Left cardiac atrium (tissue), 4 donors: ENCODE results near the gene KCNH8. TPM values are rescaled to one million over a fixed set of nuclear protein-coding genes. Genes with fewer than 3 reads are reported as not detected.
A peak's percentile ranks its signal among the peaks of the same experiment; 100 is the strongest.

Experiments
- ATAC-seq, 2 donors: fragments of 200-7000 bp; cut with Tn5 transposase; one replicate each; pipeline ENCODE4 v1.9.1; 2020; ENCODE audit warnings: mild to moderate bottlenecking in 2 of 2, moderate library complexity in 2 of 2
- DNase-seq: peaks from one replicate; pipeline ENCODE4 v3.0.0-alpha.2; 2020
- intact Hi-C, 2 donors: fragments of 100-400 bp; cut with DNase I; formaldehyde crosslinking; loops; one replicate each; pipeline versions ENCODE4 v1.14.1 to v1.15.1; 2022 to 2023
- microRNA-seq, 2 donors: library from miRNA; unstranded; fragments of <30 nt; microRNA quantifications; one replicate each; pipeline ENCODE4 v1.2.0, GENCODE V29; 2020
- total RNA-seq, 2 donors: library from RNA; stranded (reverse); fragmentation: NEBNext Ultra II Directional; extraction: Animal tissue kit (Norgen Biotek cat#: 25700); gene quantifications; one replicate each; pipeline ENCODE4 v1.2.1, GENCODE V29; 2021
- donor health status: DM: no; HTN: yes; CAD: no.
- donor health status: DM: no; HTN: yes; CAD: no; lungs with severe emphysema.
- donor health status: DM: yes; HTN: yes; CAD: no.
- donor health status: Dilated cardiomyopathy.

KCNH8 gene
- total RNA-seq, 2 donors from 2014 or later: 0.08 to 0.09 TPM

DNA sequence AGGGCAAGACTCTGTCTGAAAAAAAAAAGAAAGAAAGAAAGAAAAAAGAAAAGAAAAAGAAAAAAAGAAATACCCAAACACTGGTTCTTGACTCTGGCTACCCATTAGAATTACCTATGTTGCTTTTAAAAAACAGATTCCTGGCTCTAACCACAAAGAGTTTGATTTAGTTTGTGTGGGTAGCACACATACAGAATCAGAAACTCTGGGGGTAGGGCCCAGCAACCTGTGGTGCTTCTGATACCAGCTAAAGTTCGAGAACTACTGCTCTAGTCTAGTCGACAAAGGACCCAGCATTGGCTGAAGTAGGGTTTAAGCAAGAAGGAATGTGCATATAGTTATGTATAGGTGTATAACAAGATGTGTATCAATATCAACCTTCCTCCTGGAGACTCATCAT is 393.0 kb downstream of the KCNH8 start:
- no peak for ATAC-seq
- intact Hi-C loops: loop anchor here in 1 of 2 donors (5.0 kb wide), 1 partner anchor 194 kb away; no protein-coding TSS in a partner anchor
- DNase-seq: no peak

DNA sequence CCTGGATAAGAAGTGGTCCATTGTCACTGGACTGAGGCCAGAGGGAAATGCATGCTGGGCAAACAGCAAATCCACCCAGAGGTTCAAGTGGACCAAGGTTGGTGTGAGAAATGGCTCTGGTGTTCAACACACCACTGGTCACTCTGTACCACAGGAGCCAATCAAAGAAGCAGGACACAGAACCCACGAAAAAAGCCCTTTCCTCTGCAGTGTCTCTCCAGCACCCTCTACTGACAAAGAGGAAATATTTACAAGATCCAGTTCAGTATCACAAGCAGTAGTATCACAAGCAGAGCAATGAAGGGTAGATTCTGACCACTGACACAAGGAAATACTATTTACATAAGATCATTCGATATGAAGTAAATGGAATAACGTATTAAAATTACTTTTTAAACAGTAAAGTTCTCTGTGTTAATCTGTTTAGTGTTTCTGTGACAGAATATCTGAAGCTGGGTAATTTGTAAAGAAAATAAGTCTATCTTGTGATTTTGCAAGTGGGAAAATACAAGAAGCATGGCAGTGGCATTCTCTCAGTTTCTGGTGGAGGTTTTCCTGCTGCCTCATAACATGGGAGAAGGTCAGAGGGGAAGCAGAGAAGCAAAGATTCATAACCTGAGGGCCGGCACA is 395.0 kb downstream of the KCNH8 start:
- intact Hi-C loops: loop anchor here in 1 of 2 donors (5.0 kb wide), 1 partner anchor 196 kb away; no protein-coding TSS in a partner anchor
- DNase-seq (no peak), ATAC-seq (peak; percentile 38 to 78)

DNA sequence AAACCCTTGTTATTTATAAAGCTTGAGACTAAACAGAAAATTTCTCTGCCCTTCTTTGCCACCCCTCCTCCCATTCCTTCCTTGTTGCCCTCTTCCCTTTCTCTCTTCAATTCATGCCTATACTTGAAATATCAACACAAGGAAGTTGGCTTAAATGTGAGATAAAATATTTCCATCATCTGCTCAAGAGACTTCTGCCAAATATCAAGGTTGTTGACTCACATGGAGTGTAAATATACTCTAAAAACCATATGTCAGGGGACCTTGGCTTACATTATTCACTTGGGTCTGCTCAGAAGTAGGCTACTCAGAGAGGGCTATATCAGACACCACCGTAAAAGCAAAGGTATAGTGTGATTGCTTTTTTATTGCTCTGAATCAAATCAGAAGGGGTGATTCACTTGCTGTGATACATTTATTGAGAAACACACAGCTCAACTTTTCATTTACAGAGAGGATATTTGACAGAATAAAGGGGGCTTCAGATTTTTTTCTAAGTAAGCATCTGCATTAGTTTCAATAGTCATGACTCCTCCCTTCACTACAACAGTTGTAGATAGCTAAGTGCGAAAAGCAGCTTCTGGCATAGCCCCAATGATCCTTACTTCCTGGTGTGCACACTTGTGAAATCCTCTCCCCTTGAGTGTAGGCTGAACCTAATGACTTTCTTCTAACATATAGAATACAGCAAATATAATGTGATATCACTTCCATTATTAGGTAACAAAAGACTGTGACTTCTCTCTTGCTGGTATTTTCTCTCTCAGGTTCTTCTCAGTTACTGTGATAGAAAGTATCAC is 399.6 kb downstream of the KCNH8 start:
- ATAC-seq (no peak), DNase-seq (no peak)
- intact Hi-C loops: no loop called here

DNA sequence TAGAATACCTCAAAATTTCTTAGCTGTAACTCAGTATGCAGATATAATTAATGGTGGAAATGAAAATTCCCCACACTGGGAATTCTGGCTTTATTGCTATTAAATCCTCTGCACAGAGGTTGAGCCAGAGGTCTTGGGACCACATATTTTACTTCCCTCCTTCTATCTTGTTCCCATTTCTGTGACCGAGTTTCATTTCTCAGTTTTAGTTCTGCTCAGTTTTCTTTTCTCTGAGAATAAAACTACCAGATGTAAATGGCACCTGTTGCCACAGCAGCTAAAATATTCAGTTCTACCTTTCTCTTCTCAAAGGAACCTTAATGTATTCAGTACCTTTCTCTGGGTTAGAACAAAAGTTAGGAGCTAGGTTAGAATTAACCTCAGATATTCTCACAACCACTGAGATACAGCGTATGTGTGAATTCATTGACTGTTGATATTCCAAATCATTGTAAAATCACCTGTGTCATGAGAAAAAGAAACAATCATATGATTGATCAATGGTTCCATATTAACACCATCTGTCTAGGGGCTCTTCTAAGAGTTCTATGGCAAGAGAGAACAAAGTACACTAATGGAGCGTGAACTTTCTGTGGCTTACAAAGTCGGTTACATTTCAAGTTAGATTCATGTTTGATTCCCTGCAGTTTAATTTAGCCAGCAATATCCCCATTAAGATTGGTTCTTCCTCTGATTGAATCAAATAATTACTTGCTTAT is 411.6 kb downstream of the KCNH8 start:
- intact Hi-C loops: no loop called here
- no peak for ATAC-seq
- DNase-seq: no peak

DNA sequence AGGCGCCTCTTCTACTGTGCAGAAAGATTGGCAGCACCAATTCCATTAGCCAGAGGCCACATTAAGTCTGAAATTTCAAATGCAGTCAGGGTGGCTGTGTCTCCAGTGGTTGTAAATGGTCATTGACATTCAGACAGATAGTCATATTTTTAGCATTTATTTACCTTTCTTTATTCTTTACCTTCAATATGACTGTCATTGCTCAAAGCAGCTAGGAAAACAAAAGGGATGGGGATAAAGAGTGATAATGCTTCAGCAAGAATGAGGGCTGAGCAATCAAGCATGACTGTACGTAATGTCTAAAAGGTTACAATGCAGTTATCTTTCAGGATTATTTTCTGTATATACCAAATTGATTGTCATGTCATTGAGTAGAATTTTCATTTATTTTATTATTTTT is 425.3 kb downstream of the KCNH8 start:
- no peak for ATAC-seq
- intact Hi-C loops: no loop called here
- no peak for DNase-seq

DNA sequence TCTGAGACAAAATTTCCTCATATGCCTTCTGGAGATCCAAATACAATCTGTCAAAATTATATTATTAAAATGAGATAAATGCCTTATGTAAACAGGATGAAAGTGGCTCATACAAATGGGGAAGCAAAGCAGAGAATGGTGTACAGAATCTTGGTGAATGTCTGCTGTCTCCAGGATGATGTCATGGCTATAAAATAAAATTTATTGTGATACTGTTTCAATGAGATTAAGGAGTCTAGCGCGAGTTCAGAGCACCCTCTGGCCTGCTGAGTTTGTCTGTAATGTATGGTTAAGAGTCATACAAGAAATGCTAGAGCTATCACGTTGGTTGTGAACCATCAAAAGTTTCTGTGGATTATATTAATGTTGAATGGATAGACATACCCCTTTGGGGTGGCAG is 426.0 kb downstream of the KCNH8 start:
- intact Hi-C loops: no loop called here
- no peak for ATAC-seq
- no peak for DNase-seq

DNA sequence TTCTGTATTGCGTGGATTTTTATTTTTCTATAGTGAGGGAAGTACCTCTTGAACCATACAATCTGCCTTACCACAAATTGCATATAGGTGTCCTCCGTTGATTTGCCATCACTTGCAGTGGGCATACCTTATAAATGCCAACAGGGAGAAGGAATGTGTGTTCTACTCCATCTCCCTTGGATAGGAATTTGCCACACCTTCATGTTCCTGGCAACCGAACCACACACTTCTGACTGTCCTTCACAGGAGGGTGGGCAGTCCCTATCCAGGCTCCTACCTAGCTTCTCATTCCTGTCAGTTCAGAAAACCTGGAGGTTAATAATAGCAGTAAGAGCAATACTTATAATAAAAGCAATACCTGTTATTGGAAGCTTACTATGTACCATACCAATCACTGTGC is 428.0 kb downstream of the KCNH8 start:
- intact Hi-C loops: no loop called here
- ATAC-seq (no peak), DNase-seq (no peak)

Small RNAs within 50 kb of the gene (microRNA-seq; reads per million reads assigned to microRNA genes)
- 0 reads per million in 2 donors for gene MIR4791
